ENCODE measurements around the gene CLIP4. TPM values are rescaled to one million over a fixed set of nuclear protein-coding genes. Genes with fewer than 3 reads are reported as not detected.

Gene CLIP4
- total and polyA plus RNA-seq, 4 donors, result 15.1 to 30.1 (median 23.1) TPM

GRCh38 chr2:29147963-29148362, 32.7 kb downstream of the CLIP4 start:
- no peaks in the 10 kb centered on the region for H3K27me3 ChIP-seq (ENCODE audit: control insufficient read depth in 3 of 3, insufficient read depth in 3 of 3, low read length in 2 of 3)
- ATAC-seq (ENCODE audit: insufficient read depth, low FRiP score) (no peak), DNase-seq (no peak)
- peaks cover 0 to 10% (median 2%) of the 10 kb centered on the region in 4 donors for H3K36me3 ChIP-seq (ENCODE audit: control insufficient read depth in 4 of 4, insufficient read depth in 4 of 4, low read length in 4 of 4)
- H3K27ac ChIP-seq (ENCODE audit: low read depth in 1 of 2, low read length in 1 of 2), result no peak overlapping the region
- H3K4me3 ChIP-seq, result no peak overlapping the region
- TF ChIP-seq CTCF (IDR thresholded peaks at IDR 0.05; ENCODE audit: control extremely low read depth, extremely low read depth), result no peak
- WGBS, 2 donors, result 65 to 82% methylated on average over 3 of the region's 3 CpGs
- H3K9me3 ChIP-seq (ENCODE audit: control insufficient read depth in 4 of 4, insufficient read depth in 3 of 4, low read length in 3 of 4), result no peaks in the 10 kb centered on the region
- H3K4me1 ChIP-seq (ENCODE audit: control insufficient read depth in 5 of 5, insufficient read depth in 5 of 5, low read length in 5 of 5), result no peaks in the 10 kb centered on the region
- no peak overlapping the region for H3K9ac ChIP-seq (ENCODE audit: insufficient read depth in 1 of 2, low read length in 2 of 2)

GRCh38 chr2:29154610-29155009, 39.4 kb downstream of the CLIP4 start:
- Histone ChIP-seq H3K9ac (ENCODE audit: insufficient read depth in 1 of 2, low read length in 2 of 2) (no peak overlapping the region), H3K36me3 (ENCODE audit: control insufficient read depth in 4 of 4, insufficient read depth in 4 of 4, low read length in 4 of 4) (peaks cover 0 to 20% (median 3%) of the 10 kb centered on the region in 4 donors), H3K4me3 (no peak overlapping the region), H3K4me1 (ENCODE audit: control insufficient read depth in 5 of 5, insufficient read depth in 5 of 5, low read length in 5 of 5) (no peaks in the 10 kb centered on the region), H3K9me3 (ENCODE audit: control insufficient read depth in 4 of 4, insufficient read depth in 3 of 4, low read length in 3 of 4) (no peaks in the 10 kb centered on the region), H3K27ac (ENCODE audit: low read depth in 1 of 2, low read length in 1 of 2) (no peak overlapping the region), H3K27me3 (ENCODE audit: control insufficient read depth in 3 of 3, insufficient read depth in 3 of 3, low read length in 2 of 3) (no peaks in the 10 kb centered on the region)
- ATAC-seq (ENCODE audit: insufficient read depth, low FRiP score) (no peak), DNase-seq (no peak)
- TF ChIP-seq CTCF (IDR thresholded peaks at IDR 0.05; ENCODE audit: control extremely low read depth, extremely low read depth), result no peak
- 96 to 99% methylated on average over 2 of the region's 2 CpGs for WGBS, 2 donors

- Histone ChIP-seq H3K27me3 (ENCODE audit: control insufficient read depth in 3 of 3, insufficient read depth in 3 of 3, low read length in 2 of 3) (no peaks in the 10 kb centered on the region), H3K9me3 (ENCODE audit: control insufficient read depth in 4 of 4, insufficient read depth in 3 of 4, low read length in 3 of 4) (no peaks in the 10 kb centered on the region), H3K4me3 (no peak overlapping the region), H3K36me3 (ENCODE audit: control insufficient read depth in 4 of 4, insufficient read depth in 4 of 4, low read length in 4 of 4) (peaks cover 0 to 20% (median 3%) of the 10 kb centered on the region in 4 donors), H3K4me1 (ENCODE audit: control insufficient read depth in 5 of 5, insufficient read depth in 5 of 5, low read length in 5 of 5) (no peaks in the 10 kb centered on the region), H3K27ac (ENCODE audit: low read depth in 1 of 2, low read length in 1 of 2) (no peak overlapping the region), H3K9ac (ENCODE audit: insufficient read depth in 1 of 2, low read length in 2 of 2) (no peak overlapping the region)
- DNase-seq (no peak), ATAC-seq (ENCODE audit: insufficient read depth, low FRiP score) (no peak)
- 61 to 79% methylated on average over 2 of the region's 2 CpGs for WGBS, 2 donors
- no peak for TF ChIP-seq CTCF (IDR thresholded peaks at IDR 0.05; ENCODE audit: control extremely low read depth, extremely low read depth)
Observed at GRCh38 chr2:29155578-29155977, 40.4 kb downstream of the CLIP4 start.

- Histone ChIP-seq H3K4me3 (no peak overlapping the region), H3K9ac (ENCODE audit: insufficient read depth in 1 of 2, low read length in 2 of 2) (no peak overlapping the region), H3K27me3 (ENCODE audit: control insufficient read depth in 3 of 3, insufficient read depth in 3 of 3, low read length in 2 of 3) (no peaks in the 10 kb centered on the region), H3K27ac (ENCODE audit: low read depth in 1 of 2, low read length in 1 of 2) (peak overlapping the region in 1 of 2 donors; percentile 9), H3K9me3 (ENCODE audit: control insufficient read depth in 4 of 4, insufficient read depth in 3 of 4, low read length in 3 of 4) (no peaks in the 10 kb centered on the region), H3K36me3 (ENCODE audit: control insufficient read depth in 4 of 4, insufficient read depth in 4 of 4, low read length in 4 of 4) (peaks cover 0 to 20% (median 3%) of the 10 kb centered on the region in 4 donors), H3K4me1 (ENCODE audit: control insufficient read depth in 5 of 5, insufficient read depth in 5 of 5, low read length in 5 of 5) (no peaks in the 10 kb centered on the region)
- ATAC-seq (ENCODE audit: insufficient read depth, low FRiP score) (no peak), DNase-seq (no peak)
- no peak for TF ChIP-seq CTCF (IDR thresholded peaks at IDR 0.05; ENCODE audit: control extremely low read depth, extremely low read depth)
- 72 to 90% methylated on average over 4 of the region's 4 CpGs for WGBS, 2 donors
Observed at GRCh38 chr2:29157131-29157530, 41.9 kb downstream of the CLIP4 start.
